Ascending aorta (tissue), 2 donors: Measurements from ENCODE around the gene FCER2. TPM values are rescaled to one million over a fixed set of nuclear protein-coding genes. Genes with fewer than 3 reads are reported as not detected.

Source experiments
- DNase-seq, 2 donors: peaks; one replicate each; pipeline ENCODE4 v3.0.0-alpha.2; 2019; ENCODE audit warnings: low spot score in 2 of 2
- H3K27ac ChIP-seq, 2 donors: fragments of 200-600 bp; sonication (generic); one replicate each; pipeline ENCODE4 v1.5.1; 2016 to 2017; ENCODE audit warnings: mild to moderate bottlenecking in 1 of 2
- H3K27me3 ChIP-seq: fragments of 200-600 bp; sonication (generic); one replicate; pipeline ENCODE4 v1.5.1; 2017
- H3K36me3 ChIP-seq, 2 donors: fragments of 200-600 bp; sonication (generic); one replicate each; pipeline ENCODE4 v1.5.1; 2016
- H3K4me1 ChIP-seq, 2 donors: fragments of 200-600 bp; sonication (generic); one replicate each; pipeline ENCODE4 v1.5.1; 2016 to 2017; ENCODE audit warnings: mild to moderate bottlenecking in 1 of 2
- H3K4me3 ChIP-seq, 2 donors: fragments of 200-600 bp; sonication (generic); one replicate each; pipeline ENCODE4 v1.5.1; 2016 to 2017; ENCODE audit warnings: mild to moderate bottlenecking in 1 of 2
- H3K9me3 ChIP-seq, 2 donors: fragments of 200-600 bp; sonication (generic); one replicate each; pipeline ENCODE4 v1.5.1; 2016
- intact Hi-C: fragments of 100-400 bp; cut with DNase I; formaldehyde crosslinking; loops from one replicate; pipeline ENCODE4 v1.15.1; 2023
- total RNA-seq: library from RNA; depleted of rRNA; stranded (reverse); fragments of >200 nt; gene quantifications from one replicate; pipeline ENCODE4 v1.1.0, GENCODE V29; 2016
- TF ChIP-seq, protein P1 (sequence below), 3 experiments: fragments of 200-600 bp in 2 of 3; fragments of 450-650 bp in 1 of 3; sonication (generic) in 2 of 3; IDR thresholded peaks; one replicate each; pipeline ENCODE4 v1.5.1; 2016 to 2019; ENCODE audit warnings: antibody characterized with exemption in 3 of 3, mild to moderate bottlenecking in 1 of 3, moderate library complexity in 1 of 3

FCER2 gene
- total RNA-seq, 1 donor from 2014 or later = not detected

DNA sequence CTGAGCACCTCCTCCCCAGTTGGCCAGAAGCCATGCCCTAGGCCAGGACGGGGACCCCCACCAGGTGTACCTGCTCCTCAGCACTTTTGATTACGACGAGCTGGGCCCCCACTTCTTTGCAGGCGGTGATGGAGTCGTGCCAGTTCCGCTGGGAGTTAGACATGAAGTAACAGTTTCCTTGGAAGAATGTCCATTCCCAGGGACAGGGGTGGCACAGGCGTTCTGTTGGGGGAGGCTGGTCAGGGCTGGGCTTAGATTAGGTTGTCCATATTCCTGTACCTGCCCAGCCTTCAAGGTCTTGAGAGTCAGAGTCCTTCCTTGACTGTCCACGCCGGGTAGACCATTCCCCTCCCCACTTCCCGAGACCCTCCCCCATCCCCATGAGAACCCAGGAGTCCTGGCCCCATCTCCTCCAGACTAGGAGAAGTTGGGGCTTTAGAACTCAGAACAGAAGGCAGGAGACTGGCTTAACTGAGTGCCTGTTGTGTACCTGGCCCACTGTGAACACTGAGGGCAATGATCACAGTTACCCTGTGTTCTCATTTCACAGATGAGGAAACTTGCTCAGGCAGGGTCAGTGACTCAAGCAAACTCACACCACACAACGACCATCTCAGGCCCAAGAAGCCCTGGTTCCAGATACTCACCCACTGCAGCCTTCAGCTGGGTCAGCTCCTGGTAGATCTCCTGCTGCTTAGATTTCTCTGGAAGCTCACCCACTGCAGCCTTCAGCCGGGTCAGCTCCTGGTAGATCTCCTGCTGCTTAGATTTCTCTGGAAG is 43.1 kb upstream of the FCER2 start:
- no peak for DNase-seq
- Histone ChIP-seq H3K9me3 (no peaks in the 10 kb centered on the region), H3K27ac (no peak overlapping the region), H3K27me3 (no peaks in the 10 kb centered on the region), H3K4me1 (no peaks in the 10 kb centered on the region), H3K36me3 (no peaks in the 10 kb centered on the region), H3K4me3 (no peak overlapping the region)
- TF ChIP-seq, protein P1, sequence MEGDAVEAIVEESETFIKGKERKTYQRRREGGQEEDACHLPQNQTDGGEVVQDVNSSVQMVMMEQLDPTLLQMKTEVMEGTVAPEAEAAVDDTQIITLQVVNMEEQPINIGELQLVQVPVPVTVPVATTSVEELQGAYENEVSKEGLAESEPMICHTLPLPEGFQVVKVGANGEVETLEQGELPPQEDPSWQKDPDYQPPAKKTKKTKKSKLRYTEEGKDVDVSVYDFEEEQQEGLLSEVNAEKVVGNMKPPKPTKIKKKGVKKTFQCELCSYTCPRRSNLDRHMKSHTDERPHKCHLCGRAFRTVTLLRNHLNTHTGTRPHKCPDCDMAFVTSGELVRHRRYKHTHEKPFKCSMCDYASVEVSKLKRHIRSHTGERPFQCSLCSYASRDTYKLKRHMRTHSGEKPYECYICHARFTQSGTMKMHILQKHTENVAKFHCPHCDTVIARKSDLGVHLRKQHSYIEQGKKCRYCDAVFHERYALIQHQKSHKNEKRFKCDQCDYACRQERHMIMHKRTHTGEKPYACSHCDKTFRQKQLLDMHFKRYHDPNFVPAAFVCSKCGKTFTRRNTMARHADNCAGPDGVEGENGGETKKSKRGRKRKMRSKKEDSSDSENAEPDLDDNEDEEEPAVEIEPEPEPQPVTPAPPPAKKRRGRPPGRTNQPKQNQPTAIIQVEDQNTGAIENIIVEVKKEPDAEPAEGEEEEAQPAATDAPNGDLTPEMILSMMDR (IDR thresholded peaks at IDR 0.05) = no peak
- intact Hi-C loops = no loop called here

GRCh38 chr19:7744199-7744786 is 42.4 kb upstream of the FCER2 start:
- no peak for DNase-seq
- H3K27ac ChIP-seq = no peak overlapping the region
- H3K27me3 ChIP-seq = no peaks in the 10 kb centered on the region

GRCh38 chr19:7743425-7743841 is 41.5 kb upstream of the FCER2 start:
- no peak for DNase-seq
- Histone ChIP-seq H3K4me1 (no peaks in the 10 kb centered on the region), H3K27me3 (no peaks in the 10 kb centered on the region), H3K4me3 (no peak overlapping the region), H3K36me3 (no peaks in the 10 kb centered on the region), H3K9me3 (no peaks in the 10 kb centered on the region), H3K27ac (no peak overlapping the region)
- TF ChIP-seq, protein P1 (IDR thresholded peaks at IDR 0.05) = no peak
- intact Hi-C loops = no loop called here

More at GRCh38 chr19:7744199-7744786, 42.4 kb upstream of the FCER2 start:
- no peaks in the 10 kb centered on the region for H3K4me1 ChIP-seq
- H3K9me3 ChIP-seq = no peaks in the 10 kb centered on the region
- no peaks in the 10 kb centered on the region for H3K36me3 ChIP-seq
- intact Hi-C loops = no loop called here
- H3K4me3 ChIP-seq = no peak overlapping the region
- TF ChIP-seq, protein P1 (IDR thresholded peaks at IDR 0.05) = no peak

GRCh38 chr19:7742991-7743390 is 41.1 kb upstream of the FCER2 start:
- Histone ChIP-seq H3K4me1 (no peaks in the 10 kb centered on the region), H3K27ac (no peak overlapping the region), H3K27me3 (no peaks in the 10 kb centered on the region), H3K36me3 (no peaks in the 10 kb centered on the region), H3K4me3 (no peak overlapping the region), H3K9me3 (no peaks in the 10 kb centered on the region)
- no peak for DNase-seq
- TF ChIP-seq, protein P1 (IDR thresholded peaks at IDR 0.05) = no peak
- intact Hi-C loops = no loop called here

- no peaks in the 10 kb centered on the region for H3K4me1 ChIP-seq
- H3K36me3 ChIP-seq = no peaks in the 10 kb centered on the region
- H3K9me3 ChIP-seq = no peaks in the 10 kb centered on the region
- DNase-seq = no peak
- intact Hi-C loops = no loop called here
- no peaks in the 10 kb centered on the region for H3K27me3 ChIP-seq
- H3K4me3 ChIP-seq = no peak overlapping the region
- TF ChIP-seq, protein P1 (IDR thresholded peaks at IDR 0.05) = no peak
- H3K27ac ChIP-seq = no peak overlapping the region
Measured at GRCh38 chr19:7742575-7742974, 40.6 kb upstream of the FCER2 start.
